Ishikawa (cell line): ENCODE results near the gene SCD5.

Experiments used
- CEBPB ChIP-seq: IDR thresholded peaks from 2 replicates; pipeline ENCODE4 v1.6.1; 2012
- EP300 ChIP-seq: IDR thresholded peaks from 2 replicates; pipeline ENCODE4 v1.6.1; 2012; ENCODE audit warnings: borderline replicate concordance
- MAX ChIP-seq: IDR thresholded peaks from 2 replicates; pipeline ENCODE4 v1.6.1; 2012
- NFIC ChIP-seq: IDR thresholded peaks from 2 replicates; pipeline ENCODE4 v1.6.1; 2012
- RAD21 ChIP-seq: IDR thresholded peaks from 2 replicates; pipeline ENCODE4 v1.6.1; 2012; ENCODE audit warnings: low read depth
- REST ChIP-seq: IDR thresholded peaks from 2 replicates; pipeline ENCODE4 v1.6.1; 2012; ENCODE audit warnings: low read depth, mild to moderate bottlenecking
- TAF1 ChIP-seq: IDR thresholded peaks from 2 replicates; pipeline ENCODE4 v1.6.1; 2012; ENCODE audit warnings: low read depth, mild to moderate bottlenecking
- TEAD4 ChIP-seq: IDR thresholded peaks from 2 replicates; pipeline ENCODE4 v1.6.1; 2012
- YY1 ChIP-seq: IDR thresholded peaks from 2 replicates; pipeline ENCODE4 v1.6.1; 2012; ENCODE audit warnings: low read depth

DNA sequence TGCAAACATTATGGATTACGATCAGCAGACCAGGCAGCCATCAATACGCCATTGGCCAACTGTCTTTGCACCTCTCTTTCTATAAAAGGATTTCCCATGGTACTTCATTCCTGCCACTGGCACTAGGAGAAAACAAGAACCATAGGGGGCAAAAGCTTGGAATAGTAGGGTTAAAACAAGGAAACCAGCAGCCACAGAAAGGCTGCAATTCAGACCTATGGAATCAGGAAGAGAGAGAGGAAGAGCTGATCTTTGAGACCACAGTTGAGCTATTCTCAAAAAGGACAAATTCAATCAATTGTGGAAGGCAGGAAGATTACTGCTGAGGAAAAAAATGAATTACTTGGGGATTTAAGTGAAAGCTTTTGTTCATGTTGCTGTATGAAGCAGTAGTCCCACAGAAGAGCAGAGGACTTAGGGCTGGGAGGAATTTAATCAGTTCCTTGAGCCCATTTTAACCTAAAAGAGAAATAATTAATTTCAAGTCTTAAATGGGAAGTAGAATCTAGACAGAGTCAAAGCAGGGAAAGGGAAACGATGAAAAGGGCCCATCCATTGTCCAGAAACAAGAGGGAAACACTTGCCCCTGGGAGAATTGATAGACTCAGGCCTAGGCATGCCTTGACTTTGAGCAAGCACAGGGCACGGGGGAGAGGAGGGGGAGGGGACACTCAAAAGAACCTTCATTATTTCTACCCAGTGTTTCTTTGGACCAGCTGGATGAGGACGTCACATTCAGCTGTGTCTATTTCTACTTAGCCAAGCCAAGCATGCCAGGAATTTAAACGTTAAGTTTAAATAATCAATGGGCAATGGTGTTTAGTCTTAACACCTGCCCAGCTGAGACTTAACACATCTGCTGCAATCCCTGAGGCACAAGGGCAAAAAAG is 50.7 kb downstream of the SCD5 start:
- TF ChIP-seq RAD21 (no peak), TAF1 (no peak), TEAD4 (no peak), REST (no peak), YY1 (no peak), EP300 (no peak), CEBPB (no peak), MAX (no peak), NFIC (no peak)
